GM10266 (cell line): ENCODE results near the gene SCTR.

Experiments used
- DNase-seq: peaks from one replicate; pipeline ENCODE4 v3.0.0; 2012; ENCODE audit errors: extremely low spot score
- TF ChIP-seq, protein P1 (sequence below): IDR thresholded peaks from 2 replicates; pipeline ENCODE4 v1.5.1; 2012; ENCODE audit warnings: mild to moderate bottlenecking, low read depth; ENCODE audit not compliant: control insufficient read depth, insufficient read depth; ENCODE audit errors: missing control alignments

SCTR gene

DNA sequence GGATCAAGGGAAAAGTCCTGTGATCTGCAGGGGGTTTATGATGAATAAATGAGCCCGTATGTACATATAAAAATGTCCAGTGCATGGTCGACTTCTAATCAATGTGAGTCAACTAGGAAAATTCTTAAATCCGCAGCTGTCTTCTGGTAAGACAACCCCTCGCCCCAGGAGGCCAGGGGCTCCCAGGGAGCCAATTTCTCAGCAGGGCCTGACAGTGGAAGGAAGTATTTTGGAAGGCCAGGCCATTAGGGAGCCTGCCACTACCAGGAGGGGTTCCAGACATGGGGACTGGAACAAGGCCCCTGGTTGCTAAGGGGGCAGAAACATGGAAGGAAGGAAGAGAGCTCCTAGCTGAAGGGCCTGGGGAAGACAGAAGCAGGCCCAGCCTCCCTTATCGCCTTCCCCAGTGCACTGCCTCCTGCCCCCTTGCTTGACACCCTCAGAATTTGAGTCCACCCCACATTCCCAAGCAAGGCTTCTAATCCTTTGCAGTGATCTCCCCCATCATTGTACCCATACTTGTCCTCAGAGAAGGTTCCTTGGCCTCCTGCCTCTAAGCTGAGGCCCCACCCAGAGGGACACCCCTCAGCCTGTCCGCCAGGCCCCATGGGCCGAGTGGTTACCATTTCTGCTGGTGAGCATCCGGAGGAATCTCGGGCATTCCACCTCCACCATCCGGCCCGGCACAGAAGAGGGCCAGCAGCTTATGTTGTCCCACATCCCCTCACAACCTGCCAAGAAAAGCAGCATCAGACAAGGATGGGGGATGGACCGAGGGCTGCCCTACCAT, 45.9 kb downstream of the SCTR start:
- TF ChIP-seq, protein P1, sequence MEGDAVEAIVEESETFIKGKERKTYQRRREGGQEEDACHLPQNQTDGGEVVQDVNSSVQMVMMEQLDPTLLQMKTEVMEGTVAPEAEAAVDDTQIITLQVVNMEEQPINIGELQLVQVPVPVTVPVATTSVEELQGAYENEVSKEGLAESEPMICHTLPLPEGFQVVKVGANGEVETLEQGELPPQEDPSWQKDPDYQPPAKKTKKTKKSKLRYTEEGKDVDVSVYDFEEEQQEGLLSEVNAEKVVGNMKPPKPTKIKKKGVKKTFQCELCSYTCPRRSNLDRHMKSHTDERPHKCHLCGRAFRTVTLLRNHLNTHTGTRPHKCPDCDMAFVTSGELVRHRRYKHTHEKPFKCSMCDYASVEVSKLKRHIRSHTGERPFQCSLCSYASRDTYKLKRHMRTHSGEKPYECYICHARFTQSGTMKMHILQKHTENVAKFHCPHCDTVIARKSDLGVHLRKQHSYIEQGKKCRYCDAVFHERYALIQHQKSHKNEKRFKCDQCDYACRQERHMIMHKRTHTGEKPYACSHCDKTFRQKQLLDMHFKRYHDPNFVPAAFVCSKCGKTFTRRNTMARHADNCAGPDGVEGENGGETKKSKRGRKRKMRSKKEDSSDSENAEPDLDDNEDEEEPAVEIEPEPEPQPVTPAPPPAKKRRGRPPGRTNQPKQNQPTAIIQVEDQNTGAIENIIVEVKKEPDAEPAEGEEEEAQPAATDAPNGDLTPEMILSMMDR = no peak
- no peak for DNase-seq

GRCh38 chr2:119477113-119477505, 47.2 kb downstream of the SCTR start:
- TF ChIP-seq, protein P1 = no peak
- no peak for DNase-seq

GRCh38 chr2:119476301-119477112, 47.8 kb downstream of the SCTR start:
- peak; percentile 72 for DNase-seq
- TF ChIP-seq, protein P1 = peak; percentile 95

GRCh38 chr2:119475857-119476244, 48.4 kb downstream of the SCTR start:
- TF ChIP-seq, protein P1 = no peak
- no peak for DNase-seq

GRCh38 chr2:119475225-119475856, 48.9 kb downstream of the SCTR start:
- no peak for DNase-seq
- TF ChIP-seq, protein P1 = no peak

GRCh38 chr2:119474371-119475224, 49.7 kb downstream of the SCTR start:
- TF ChIP-seq, protein P1 = no peak
- no peak for DNase-seq
